Measurements from ENCODE around the gene TESK1. TPM values are rescaled to one million over a fixed set of nuclear protein-coding genes. Genes with fewer than 3 reads are reported as not detected.
A peak's percentile ranks its signal among the peaks of the same experiment; 100 is the strongest.

TESK1 gene
- total RNA-seq, 1 donor from 2014 or later = 30.9 TPM

DNA sequence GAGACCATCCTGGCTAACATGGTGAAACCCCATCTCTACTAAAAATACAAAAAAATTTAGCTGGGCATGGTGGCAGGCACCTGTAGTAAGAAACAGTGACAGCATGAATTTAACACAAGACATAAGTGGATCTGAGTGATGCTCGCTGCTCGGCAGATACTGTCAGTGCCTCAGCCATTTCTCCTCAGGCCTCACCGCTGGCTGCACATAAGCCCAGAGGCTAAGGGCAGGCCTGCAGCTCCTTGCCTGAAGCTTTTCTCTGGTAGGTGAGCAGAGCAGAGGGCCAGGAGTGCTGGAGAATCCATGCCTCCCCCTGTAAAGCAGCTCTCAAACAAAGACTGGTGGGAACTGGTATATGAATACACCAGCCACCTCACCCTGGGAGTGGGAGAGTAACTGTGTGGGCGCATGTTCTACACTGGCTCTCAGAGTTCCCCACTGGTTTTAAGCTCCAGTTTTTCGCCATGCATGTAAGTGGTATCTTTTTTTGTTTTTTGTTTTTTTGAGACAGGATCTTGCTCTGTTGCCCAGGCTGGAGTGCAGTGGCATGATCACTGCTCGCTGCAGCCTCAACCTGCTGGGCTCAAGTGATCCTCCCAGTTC lies 23.4 kb downstream of the TESK1 start:
- no peaks in the 10 kb centered on the region for H3K79me2 ChIP-seq (ENCODE audit: insufficient read depth, low read length)
- no peaks in the 10 kb centered on the region for H4K20me1 ChIP-seq (ENCODE audit: insufficient read depth, low read length)
- Mint-ChIP-seq H3K4me3 (ENCODE audit: unreplicated experiment) (no peak overlapping the region), H3K27me3 (ENCODE audit: low read depth, unreplicated experiment) (peaks cover 6% of the 10 kb centered on the region), H3K36me3 (ENCODE audit: low read depth, unreplicated experiment) (no peaks in the 10 kb centered on the region), H3K4me1 (ENCODE audit: low read depth, unreplicated experiment) (no peaks in the 10 kb centered on the region), H3K9me3 (ENCODE audit: unreplicated experiment) (no peaks in the 10 kb centered on the region), H3K27ac (ENCODE audit: unreplicated experiment) (no peak overlapping the region)
- no peak for DNase-seq (ENCODE audit: low read depth)
- H3K27me3 ChIP-seq (ENCODE audit: insufficient read depth, low read length) = no peaks in the 10 kb centered on the region
- FAIRE-seq = no peak
- H3K36me3 ChIP-seq (ENCODE audit: insufficient read depth, low read length) = no peaks in the 10 kb centered on the region
- H3K4me2 ChIP-seq (ENCODE audit: low read length) = no peak overlapping the region
- H3K4me1 ChIP-seq (ENCODE audit: insufficient read depth, low read length) = no peaks in the 10 kb centered on the region
- no peaks in the 10 kb centered on the region for H3K9me3 ChIP-seq (ENCODE audit: insufficient read depth, low read depth, low read length)
- TF ChIP-seq CTCF (IDR thresholded peaks at IDR 0.05; ENCODE audit: insufficient read depth, low read depth, low read length) = no peak
- no peak for TF ChIP-seq EZH2 (IDR thresholded peaks at IDR 0.05; ENCODE audit: insufficient read depth, low read length)
- H3K4me3 ChIP-seq (ENCODE audit: insufficient read depth, low read depth, low read length) = no peak overlapping the region
- no peak overlapping the region for H3K27ac ChIP-seq (ENCODE audit: low read depth, low read length)
- no peak overlapping the region for H2AFZ ChIP-seq (ENCODE audit: low read depth, low read length)
- no peak overlapping the region for H3K9ac ChIP-seq (ENCODE audit: low read length)

GRCh38 chr9:35629597-35629996 lies 24.5 kb downstream of the TESK1 start:
- Mint-ChIP-seq H3K9me3 (ENCODE audit: unreplicated experiment) (no peaks in the 10 kb centered on the region), H3K36me3 (ENCODE audit: low read depth, unreplicated experiment) (no peaks in the 10 kb centered on the region), H3K27ac (ENCODE audit: unreplicated experiment) (no peak overlapping the region), H3K4me1 (ENCODE audit: low read depth, unreplicated experiment) (no peaks in the 10 kb centered on the region), H3K4me3 (ENCODE audit: unreplicated experiment) (peak overlapping the region; percentile 34), H3K27me3 (ENCODE audit: low read depth, unreplicated experiment) (peaks cover 6% of the 10 kb centered on the region)
- Histone ChIP-seq H3K79me2 (ENCODE audit: insufficient read depth, low read length) (no peaks in the 10 kb centered on the region), H4K20me1 (ENCODE audit: insufficient read depth, low read length) (no peaks in the 10 kb centered on the region), H3K27ac (ENCODE audit: low read depth, low read length) (no peak overlapping the region), H3K9ac (ENCODE audit: low read length) (no peak overlapping the region), H3K4me1 (ENCODE audit: insufficient read depth, low read length) (no peaks in the 10 kb centered on the region), H3K27me3 (ENCODE audit: insufficient read depth, low read length) (no peaks in the 10 kb centered on the region), H3K4me3 (ENCODE audit: insufficient read depth, low read depth, low read length) (no peak overlapping the region), H3K4me2 (ENCODE audit: low read length) (no peak overlapping the region), H3K9me3 (ENCODE audit: insufficient read depth, low read depth, low read length) (no peaks in the 10 kb centered on the region), H3K36me3 (ENCODE audit: insufficient read depth, low read length) (no peaks in the 10 kb centered on the region), H2AFZ (ENCODE audit: low read depth, low read length) (no peak overlapping the region)
- no peak for FAIRE-seq
- DNase-seq (ENCODE audit: low read depth) = no peak
- TF ChIP-seq CTCF (IDR thresholded peaks at IDR 0.05; ENCODE audit: insufficient read depth, low read depth, low read length) (no peak), EZH2 (IDR thresholded peaks at IDR 0.05; ENCODE audit: insufficient read depth, low read length) (no peak)

- H3K4me1 ChIP-seq (ENCODE audit: insufficient read depth, low read length) = no peaks in the 10 kb centered on the region
- H3K27ac ChIP-seq (ENCODE audit: low read depth, low read length) = no peak overlapping the region
- no peaks in the 10 kb centered on the region for H3K9me3 ChIP-seq (ENCODE audit: insufficient read depth, low read depth, low read length)
- no peaks in the 10 kb centered on the region for H4K20me1 ChIP-seq (ENCODE audit: insufficient read depth, low read length)
- H3K36me3 ChIP-seq (ENCODE audit: insufficient read depth, low read length) = no peaks in the 10 kb centered on the region
- TF ChIP-seq EZH2 (IDR thresholded peaks at IDR 0.05; ENCODE audit: insufficient read depth, low read length) (no peak), CTCF (IDR thresholded peaks at IDR 0.05; ENCODE audit: insufficient read depth, low read depth, low read length) (no peak)
- Mint-ChIP-seq H3K9me3 (ENCODE audit: unreplicated experiment) (peaks cover 3% of the 10 kb centered on the region), H3K27ac (ENCODE audit: unreplicated experiment) (no peak overlapping the region), H3K4me1 (ENCODE audit: low read depth, unreplicated experiment) (peaks cover 7% of the 10 kb centered on the region), H3K36me3 (ENCODE audit: low read depth, unreplicated experiment) (peaks cover 6% of the 10 kb centered on the region), H3K4me3 (ENCODE audit: unreplicated experiment) (no peak overlapping the region), H3K27me3 (ENCODE audit: low read depth, unreplicated experiment) (no peaks in the 10 kb centered on the region)
- DNase-seq (ENCODE audit: low read depth) (no peak), FAIRE-seq (no peak)
- H3K4me3 ChIP-seq (ENCODE audit: insufficient read depth, low read depth, low read length) = no peak overlapping the region
- H3K9ac ChIP-seq (ENCODE audit: low read length) = no peak overlapping the region
- H2AFZ ChIP-seq (ENCODE audit: low read depth, low read length) = no peak overlapping the region
- H3K4me2 ChIP-seq (ENCODE audit: low read length) = no peak overlapping the region
- no peaks in the 10 kb centered on the region for H3K27me3 ChIP-seq (ENCODE audit: insufficient read depth, low read length)
- no peaks in the 10 kb centered on the region for H3K79me2 ChIP-seq (ENCODE audit: insufficient read depth, low read length)
Observed at GRCh38 chr9:35635730-35636129, 30.7 kb downstream of the TESK1 start.
